HG03280 (cell line): Measurements from ENCODE around the gene PTPN1.

ENCODE experiments used
- ATAC-seq: cut with Tn5 transposase; IDR thresholded peaks from one replicate; pipeline ENCODE4 v1.9.1; 2021; ENCODE audit warnings: mild to moderate bottlenecking, moderate library complexity; ENCODE audit not compliant: unreplicated experiment

The PTPN1 gene

GRCh38 chr20:50628853-50629669 lies 118.9 kb downstream of the PTPN1 start:
- no peak for ATAC-seq

- ATAC-seq, result no peak
These were observed 119.5 kb downstream of the PTPN1 start for GRCh38 chr20:50629670-50630045.

GRCh38 chr20:50630578-50631263 lies 120.5 kb downstream of the PTPN1 start:
- ATAC-seq, result no peak

GRCh38 chr20:50632236-50632635 lies 122.1 kb downstream of the PTPN1 start:
- ATAC-seq, result no peak

GRCh38 chr20:50632701-50633100 lies 122.5 kb downstream of the PTPN1 start:
- ATAC-seq, result no peak

GRCh38 chr20:50633361-50633760 lies 123.2 kb downstream of the PTPN1 start:
- ATAC-seq, result no peak

- ATAC-seq, result no peak
These were observed 124.0 kb downstream of the PTPN1 start for GRCh38 chr20:50634191-50634590.
